NCI-H2227 (cell line): Measurements from ENCODE around the gene ARMC9.

ENCODE experiments used
- DNase-seq: peaks from one replicate; lab custom pipeline; 2025; ENCODE audit not compliant: unreplicated experiment; lab: John Stamatoyannopoulos, UW

The ARMC9 gene

DNA sequence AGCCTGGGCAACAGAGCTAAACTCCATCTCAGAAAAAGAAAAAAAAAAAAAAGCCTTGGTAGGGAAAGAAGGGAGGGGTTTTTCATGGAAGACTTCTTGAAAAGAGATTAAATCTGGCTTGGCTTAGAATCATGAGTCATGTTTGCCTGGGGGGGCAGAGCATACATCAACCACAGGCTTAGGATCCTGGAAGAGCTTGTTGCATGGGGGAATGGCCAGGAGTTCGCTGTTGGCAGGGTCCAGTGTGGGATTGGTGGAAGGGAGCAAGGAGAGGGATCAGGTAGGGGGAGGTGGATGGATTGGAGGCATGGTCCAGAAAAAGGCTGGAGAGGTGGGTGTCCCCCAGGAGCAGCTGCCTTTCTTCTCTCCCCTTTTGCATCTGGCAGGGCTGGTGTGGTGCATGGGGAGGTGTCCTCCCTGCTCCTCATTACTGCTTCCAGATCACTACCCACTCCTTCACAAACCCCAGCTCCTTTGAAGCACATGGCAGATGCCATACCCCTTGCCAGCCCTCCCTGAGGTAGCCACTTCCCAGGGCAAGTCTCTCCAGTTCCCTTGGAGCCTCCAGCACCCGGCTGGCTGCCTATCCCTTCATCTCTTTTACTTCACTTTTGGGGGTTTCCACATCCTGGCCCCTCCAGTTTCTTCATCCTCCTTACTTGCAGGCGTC, 2.5 kb downstream of the ARMC9 start:
- no peak for DNase-seq

DNA sequence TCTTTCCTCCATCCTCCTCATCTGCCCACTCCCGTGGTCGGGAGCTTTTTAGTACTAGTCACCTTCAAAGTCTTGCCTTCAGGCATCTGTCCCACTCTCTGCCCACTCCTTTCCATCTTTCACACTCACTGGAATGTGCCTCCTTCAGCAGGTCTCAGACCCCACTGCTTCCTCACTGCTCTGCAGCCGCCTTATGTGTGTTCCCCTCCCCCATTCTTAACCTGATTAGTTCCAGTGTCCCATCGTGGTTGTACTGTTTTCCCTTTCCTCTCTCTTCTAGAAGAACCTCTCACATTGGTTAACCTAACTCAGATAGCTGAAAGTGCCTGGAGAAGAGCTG, 3.0 kb downstream of the ARMC9 start:
- DNase-seq = no peak

DNA sequence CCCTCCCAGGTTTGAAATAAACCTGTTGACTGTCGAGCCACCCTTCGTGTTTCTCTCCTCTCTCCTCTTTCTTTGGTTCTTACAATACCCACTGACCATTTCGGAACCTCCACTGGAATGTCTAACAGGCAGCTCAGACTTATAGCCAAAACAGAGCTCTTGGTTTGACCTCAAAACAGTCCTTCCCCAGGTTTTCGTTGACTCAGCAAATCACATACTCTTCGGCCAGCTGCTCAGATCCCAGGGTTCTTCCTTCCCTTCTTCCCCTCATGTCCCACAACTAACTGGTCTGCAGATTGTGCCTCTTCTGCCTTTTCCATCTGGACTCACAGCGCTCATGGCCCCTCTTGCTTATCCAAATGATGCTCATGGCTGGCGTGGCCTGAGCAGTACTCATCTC, 4.7 kb downstream of the ARMC9 start:
- no peak for DNase-seq

DNA sequence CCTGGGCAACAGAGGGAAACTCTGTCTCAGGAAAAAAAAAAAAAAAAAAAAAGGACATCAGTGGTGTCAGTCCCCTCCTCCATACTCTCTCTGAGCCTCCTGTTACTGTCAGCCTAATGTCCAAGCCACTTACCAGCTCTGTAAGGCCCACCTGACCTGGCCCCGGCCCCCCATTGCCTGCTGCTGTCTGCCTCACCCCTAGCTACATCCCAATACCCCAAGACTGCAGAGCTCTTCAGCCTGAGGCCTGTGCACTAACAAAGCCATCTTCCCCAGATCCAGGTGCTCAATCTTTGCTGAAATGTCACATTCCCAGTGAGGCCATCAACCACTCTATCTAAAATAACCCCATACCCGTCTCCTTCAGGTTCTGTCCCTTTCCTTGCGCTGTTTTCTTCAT, 5.7 kb downstream of the ARMC9 start:
- DNase-seq = no peak

DNA sequence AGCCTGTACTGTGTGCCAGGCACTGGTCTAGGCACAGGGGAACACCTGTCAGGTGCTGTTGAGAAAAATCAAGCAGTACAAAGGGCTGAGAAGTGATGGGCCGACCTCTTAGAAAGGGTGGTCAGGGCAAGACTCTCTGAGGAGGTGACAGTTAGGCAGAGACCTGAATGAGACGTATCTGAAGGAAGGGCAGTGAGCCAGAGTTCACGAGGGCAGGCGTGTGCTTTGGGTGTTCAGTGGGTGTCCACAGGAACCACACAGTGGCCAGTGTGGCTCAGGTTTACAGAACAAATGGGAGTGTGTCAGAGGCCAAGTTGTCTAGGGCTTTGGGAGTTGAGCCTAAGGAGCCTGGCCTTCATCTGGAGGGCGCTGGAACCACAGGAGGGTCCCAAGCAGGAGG, 6.2 kb downstream of the ARMC9 start:
- DNase-seq = no peak

DNA sequence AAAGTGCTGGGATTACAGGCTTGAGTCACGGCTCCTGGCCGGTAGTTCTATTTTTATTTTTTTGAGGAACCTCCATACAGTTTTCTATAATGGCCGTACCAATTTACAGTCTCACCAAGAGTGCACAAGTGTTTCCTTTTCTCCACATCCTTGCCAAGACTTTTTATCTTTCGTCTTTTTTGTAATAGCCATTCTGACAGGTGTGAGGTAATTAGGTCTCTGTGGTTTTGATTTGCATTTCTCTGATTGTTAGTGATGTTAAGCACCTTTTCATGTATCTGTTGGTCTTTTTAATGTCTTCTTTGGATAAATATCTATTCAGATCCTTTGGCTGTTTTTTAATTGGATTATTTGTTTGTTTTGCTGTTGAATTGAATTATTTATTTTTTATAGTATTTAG, 9.3 kb downstream of the ARMC9 start:
- no peak for DNase-seq

DNA sequence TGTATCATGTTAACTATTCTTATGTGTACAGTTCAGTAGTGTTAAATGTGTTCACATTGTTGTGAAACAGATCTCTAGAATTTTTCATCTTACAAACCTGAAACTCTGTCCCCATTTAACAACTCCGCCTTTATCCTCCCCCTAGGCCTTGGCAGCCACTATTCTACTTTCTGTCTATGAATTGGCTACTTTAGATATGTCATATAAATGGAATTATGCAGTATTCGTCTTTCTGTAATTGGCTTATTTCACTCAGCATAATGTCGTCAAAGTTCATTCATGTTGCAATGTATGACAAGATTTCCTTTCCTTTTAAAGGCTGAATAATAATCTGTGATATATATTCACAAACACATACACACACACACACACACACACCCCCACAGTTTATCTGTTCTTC, 12.4 kb downstream of the ARMC9 start:
- DNase-seq = no peak

DNA sequence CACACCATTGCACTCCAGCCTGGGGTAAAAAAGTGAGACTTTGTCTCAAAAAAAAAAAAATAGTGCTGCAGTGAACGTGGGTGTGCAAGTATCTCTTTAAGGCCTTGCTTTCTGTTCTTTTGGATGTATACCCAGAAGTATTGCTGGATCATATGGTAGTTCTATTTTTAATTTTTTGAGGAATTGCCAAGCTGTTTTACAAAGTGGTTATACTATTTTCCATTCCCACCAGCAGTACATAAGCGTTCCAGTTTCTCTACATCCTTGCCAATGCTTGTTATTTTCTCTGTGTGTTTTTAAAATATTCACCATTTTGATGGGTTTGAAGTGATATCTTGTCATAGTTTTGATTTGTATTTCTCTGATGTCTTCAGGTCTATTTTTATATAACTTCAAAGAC, 13.1 kb downstream of the ARMC9 start:
- DNase-seq = no peak

DNA sequence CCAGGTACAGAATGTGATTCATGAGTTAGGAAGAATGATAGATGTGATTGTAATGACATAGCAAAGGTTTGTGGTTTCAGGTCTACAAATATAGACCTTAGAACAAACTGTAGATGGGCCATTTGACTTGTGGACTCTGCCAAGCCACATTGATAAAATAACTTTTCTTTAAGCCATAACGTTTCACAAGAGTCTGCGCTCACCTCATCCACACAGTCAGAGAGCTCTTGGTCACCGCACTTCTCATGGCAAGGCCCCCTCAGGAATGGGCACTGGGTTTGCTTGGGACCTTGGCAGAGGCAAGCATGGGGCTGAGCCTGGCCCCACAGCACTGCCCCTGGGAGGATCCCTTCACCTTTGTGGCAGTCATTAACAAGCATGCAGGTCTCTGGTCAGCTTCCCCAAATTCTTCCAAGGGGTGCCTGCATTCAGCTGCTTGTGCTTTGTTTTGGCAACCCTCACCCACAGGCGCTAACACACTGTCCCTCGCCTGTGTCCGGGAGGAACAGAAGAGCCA, 14.0 kb downstream of the ARMC9 start:
- DNase-seq = no peak

DNA sequence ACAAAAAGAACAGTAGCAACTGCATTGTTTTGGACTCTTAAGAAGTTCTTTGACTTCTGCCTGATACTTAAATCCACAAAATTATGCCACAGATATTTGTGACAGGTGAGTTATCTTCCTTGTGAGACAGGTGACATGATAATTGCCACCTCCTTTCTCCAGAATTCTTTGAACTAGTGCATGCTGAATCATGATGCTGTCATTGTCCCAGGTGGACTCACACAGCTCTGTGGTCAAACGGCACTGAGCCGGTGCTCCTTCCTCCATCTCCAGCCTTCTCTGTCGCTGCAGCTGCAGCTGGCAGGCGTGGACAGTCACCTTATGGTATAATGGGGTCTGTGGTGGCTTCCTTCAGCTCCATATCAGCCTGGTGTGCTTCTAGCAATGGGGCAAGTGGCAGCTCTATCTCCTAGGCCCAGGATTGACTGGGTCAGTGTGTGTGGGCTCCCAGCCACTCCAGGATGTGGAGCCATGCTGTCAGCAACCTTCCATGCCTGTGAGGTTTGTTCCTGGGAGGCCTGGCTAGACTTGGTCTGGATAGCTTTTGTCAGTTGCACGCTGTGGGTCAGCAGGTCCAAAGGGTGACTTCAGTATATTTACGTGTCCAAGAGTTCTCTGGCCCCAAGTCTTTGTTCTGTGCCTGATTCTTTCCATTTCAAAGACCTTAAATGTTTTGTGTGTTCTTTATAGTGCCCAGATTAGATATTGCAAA, 15.7 kb downstream of the ARMC9 start:
- DNase-seq = no peak

DNA sequence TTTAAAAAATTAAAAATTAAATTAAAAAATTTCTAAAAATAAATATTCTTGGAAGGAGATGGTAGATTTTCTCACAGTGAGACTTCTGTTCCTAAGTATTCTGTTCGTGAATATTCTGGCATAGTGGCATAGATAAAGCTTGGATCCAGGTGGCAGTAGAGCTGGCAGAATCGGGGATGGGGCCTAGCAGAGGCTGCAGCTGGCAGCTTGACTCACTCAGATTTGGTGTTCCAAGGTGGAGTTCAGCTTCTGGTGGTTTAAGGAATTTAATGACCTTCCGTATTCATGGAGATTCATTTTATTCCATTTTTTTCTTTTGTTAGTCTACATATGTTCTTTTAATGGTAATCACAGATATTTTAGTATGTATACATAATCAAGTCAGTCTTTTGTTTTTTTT, 19.9 kb downstream of the ARMC9 start:
- no peak for DNase-seq

DNA sequence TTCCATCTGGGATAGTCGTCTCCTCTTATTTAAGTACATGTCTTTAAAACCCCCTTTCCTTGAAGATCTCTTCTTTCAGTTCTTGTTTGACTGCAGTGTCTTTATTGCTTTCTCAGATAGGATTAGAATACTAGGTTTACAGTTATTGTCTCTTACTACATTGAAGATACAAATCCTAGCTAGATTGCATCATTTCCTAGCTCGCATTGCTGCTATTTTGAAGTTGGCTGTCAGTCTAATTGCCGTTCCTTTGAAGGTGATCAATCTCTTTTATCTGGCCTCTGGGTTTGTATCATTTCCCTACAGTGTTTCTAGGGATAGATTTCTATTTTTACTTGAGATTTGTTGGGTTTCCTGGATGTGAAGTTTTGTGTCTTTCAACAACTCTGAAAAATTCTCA, 20.9 kb downstream of the ARMC9 start:
- no peak for DNase-seq

DNA sequence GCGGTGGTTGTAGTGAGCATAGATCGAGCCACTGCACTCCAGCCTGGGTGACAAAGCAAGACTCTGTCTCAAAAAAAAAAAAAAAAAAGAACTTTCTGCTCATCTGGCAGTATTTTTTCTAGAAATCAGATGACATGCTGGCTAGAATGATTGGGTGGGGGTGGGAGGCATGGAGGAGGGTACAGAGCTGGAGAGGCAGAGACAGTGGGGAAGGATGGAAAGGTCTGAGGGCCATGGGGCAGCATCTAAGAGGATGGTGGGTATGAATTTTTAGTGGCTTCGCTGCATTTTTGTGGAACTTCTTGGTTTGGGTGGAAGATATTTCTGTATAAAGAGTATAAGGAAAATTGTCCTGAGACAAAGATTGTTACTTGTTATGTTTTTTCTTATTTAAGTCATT, 23.3 kb downstream of the ARMC9 start:
- no peak for DNase-seq

DNA sequence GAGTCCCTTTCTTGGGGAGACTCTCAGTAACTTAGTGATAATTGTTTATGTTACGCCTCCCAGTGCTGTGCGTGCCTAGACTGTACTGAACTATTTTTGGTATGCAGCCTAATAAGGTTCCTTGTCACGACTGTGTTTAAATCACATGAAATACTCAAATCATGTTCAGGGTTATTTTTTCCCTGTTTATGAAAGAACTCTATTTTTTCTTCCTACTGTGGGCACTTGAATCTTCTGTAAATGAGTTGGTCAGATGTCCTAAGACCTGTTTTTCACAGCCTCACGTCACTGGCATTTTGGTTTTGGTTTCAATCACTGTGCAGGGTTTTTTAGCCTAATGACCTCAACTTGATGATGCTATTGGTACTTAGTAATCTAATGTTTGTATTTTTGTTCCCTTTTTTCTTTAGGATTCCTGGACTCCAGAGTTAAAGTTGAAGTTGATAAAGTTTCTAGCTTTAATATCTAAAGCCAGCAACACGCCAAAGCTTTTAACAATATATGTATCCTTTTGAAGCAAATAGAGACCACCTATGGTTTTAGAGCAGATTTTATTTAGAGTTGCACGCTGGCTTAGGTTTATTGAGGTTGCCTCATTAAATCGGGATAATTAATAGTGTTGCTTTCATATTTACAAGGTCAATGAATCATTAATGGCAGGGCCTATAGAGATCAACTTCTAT, 24.0 kb downstream of the ARMC9 start:
- no peak for DNase-seq

DNA sequence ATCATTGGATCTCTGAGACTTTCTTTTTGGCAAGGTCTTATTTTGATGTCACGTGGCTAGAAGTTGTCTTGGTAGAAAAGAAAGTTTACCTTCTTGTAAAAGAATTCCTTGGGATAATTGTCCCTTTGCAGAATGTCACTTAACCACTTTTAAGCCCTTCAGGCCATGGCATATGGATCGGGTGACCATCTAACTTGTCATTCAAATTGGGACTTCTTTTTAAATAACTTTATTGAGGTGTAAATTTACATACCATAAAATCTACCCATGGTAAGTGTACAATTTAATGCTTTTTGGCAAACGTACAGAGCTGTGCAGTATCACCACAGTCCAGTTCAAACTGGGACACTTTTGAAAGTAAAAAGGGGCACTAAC, 24.6 kb downstream of the ARMC9 start:
- no peak for DNase-seq

DNA sequence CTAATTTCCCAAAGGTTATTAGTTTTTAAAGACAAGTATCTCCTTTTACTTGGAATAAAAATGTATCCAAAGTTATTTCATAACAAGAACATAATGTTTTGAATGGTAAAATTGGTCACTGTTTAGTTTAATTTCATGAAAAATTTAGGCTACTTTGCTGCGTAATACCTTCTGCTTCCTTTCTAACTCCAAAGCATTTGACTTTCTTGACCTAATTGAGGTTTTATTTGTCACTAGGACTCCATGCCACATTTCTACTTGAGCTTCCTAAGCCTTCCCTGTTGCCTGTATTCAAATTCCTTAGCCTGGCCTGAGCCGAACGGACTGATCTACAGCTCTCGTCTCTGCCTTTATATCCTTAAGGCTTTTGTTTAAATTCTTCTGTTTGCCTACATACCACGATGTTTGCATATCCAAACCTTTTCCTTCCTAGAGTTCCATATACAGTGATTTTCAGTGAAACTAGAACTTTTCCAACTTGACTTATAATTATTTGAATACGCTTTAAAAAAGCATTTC, 25.1 kb downstream of the ARMC9 start:
- DNase-seq = no peak

DNA sequence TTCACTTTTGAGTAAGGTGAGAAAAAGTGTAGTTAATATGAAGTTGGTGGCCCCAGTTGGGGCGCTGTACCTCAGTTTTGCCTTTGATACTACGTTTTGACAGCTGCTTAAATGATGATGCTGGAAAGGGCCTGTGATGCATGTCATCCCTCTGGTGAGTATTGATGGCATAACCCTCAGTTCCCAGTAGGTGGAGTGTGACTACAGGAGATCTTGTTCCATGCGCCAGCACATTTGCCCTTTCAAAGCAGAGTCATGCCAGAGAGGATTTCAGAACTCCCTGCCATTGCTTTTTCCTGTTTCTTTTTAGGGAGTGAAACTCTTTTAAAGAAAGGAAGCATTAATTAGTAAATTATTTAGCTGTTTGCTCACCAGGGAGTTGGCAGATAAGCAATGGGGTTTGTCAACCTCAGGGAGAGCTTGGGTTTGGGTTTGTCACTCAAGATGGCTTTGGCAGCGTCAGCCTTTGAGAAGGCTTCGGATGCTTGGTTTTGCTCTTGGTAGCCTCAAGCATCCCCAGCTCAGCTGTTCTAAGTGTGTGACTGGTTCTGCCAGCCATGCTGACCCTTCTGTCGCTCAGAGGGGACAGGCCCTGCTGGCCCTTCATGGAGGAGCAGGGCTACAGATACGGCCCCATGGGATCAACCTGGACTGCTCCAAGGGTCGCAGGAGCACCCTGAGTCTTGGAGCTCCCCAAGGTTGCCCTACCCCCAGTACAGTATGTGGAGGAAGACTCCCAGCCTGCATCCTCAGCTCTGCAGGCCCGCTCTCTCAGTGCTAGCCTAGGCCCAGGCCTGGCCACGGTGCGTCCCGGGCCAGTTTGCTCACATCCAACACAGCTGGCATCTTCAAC, 29.1 kb downstream of the ARMC9 start:
- peak; percentile 79 for DNase-seq

DNA sequence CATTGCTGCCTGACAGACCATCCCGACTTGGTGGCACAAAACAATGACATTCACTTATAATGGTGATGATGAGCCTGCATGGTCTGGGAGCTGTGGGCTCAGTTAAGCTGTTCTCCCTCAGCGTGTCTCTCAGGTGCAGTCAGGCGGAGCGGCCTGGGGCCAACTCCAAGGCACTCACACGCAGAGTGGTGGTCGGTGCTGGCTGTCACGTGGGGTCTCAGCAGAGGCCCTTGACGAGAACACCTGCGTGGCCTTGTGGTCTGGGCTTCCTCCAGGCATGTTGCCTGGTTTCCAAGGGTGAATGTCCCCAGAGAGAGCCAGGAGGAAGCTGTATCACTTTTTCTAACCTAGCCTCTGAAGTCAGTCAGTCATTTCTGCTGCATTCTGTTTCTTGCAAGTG, 29.8 kb downstream of the ARMC9 start:
- no peak for DNase-seq

DNA sequence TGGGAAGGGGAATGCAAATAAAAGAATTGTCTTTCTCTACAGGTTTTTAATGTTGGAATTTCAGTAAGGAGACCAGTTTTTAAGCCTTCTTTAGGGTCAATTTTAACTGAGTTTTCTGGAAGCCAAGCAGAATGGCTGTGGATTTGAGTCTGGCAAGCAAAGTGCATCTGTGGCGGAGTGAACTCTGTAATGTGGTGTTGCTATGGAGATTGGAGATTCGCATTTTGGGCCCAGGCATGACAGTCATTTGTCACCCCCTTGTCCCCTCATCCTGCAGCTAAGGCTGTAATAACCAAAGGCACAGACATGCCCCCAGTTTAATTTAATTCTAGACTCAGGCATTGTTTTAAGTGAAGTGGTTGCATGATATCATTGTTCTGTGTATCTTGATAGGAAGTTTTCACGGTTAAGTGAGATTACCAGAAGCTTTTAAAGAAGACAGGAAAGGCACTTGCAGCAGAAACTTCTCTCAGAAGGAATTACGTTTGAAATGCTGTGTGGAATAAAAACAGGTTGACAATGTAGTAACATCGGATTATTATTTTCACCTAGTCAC, 30.6 kb downstream of the ARMC9 start:
- DNase-seq = no peak

DNA sequence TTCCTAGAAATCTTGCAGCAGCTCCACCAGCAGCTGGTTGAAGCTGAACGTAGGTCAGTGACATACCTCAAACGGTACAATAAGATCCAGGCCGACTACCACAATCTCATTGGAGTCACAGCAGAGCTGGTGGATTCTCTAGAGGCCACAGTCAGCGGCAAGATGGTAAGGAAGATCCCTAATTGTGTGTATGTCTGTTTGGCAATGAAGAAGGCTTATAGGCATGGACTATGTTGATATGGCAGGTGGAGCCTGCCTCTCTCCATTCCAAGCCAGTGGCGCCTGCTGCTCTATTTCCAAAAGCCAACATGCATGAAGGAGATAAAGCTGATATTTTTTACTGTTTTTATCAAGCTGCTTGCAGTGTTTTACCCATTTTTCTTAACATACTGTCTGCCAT, 36.8 kb downstream of the ARMC9 start:
- DNase-seq = no peak

DNA sequence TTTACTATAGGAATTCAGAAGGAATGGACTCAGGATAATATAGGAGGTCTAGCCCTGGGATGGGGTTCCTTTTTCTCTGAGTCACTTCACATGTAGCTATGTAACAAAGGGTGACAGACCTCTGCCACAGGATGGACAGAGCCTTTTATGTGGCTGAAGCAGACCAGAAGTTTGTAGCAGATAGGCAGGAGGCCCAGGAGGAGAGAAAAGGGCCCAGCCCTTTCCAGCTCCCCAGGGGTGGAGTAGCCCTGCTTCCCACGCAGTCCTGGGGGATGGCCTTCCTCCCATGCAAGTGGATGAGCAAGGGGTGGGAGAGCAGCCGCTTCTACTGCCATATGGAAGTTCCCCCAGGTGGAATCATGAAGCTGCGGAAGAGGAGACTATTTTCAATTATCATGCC, 40.3 kb downstream of the ARMC9 start:
- DNase-seq = no peak
